ENCODE measurements around the gene PCDHGA1.
"Not testable (repeated sequence)": the region's sequence is repeated elsewhere in the genome, so short reads cannot be mapped to it uniquely, and the experiment has no call there.

PCDHGA1 gene

GRCh38 chr5:141399555-141400258 lies 69.4 kb downstream of the PCDHGA1 start:
- 96 to 97% methylated on average over 57 to 61 of the region's 61 CpGs for WGBS, 2 experiments (ENCODE audit: insufficient coverage in 2 of 2)
- no peak overlapping the region for H3K4me3 ChIP-seq (ENCODE audit: extremely low read depth, insufficient read depth, low read length, poor library complexity, severe bottlenecking)
- H3K4me1 ChIP-seq (ENCODE audit: control insufficient read depth, insufficient read depth, low read length, poor library complexity, severe bottlenecking): no peaks in the 10 kb centered on the region
- H3K27ac ChIP-seq (ENCODE audit: low read depth, low read length, severe bottlenecking): no peak overlapping the region
- H3K9me3 ChIP-seq (ENCODE audit: control insufficient read depth, low read length): peaks cover 40% of the 10 kb centered on the region
- peaks cover 5% of the 10 kb centered on the region for H3K36me3 ChIP-seq (ENCODE audit: control insufficient read depth, insufficient read depth, low read length)

GRCh38 chr5:141402553-141403243 lies 72.4 kb downstream of the PCDHGA1 start, which contains the start of gene PCDHGA9:
PCDHGA9 (plus strand) TSS chr5:141402778; CDS start chr5:141402953, 175 bp downstream.
- H3K4me3 ChIP-seq (ENCODE audit: extremely low read depth, insufficient read depth, low read length, poor library complexity, severe bottlenecking): no peak within 1 kb of the TSS
- H3K4me1 ChIP-seq (ENCODE audit: control insufficient read depth, insufficient read depth, low read length, poor library complexity, severe bottlenecking): no peaks in the 10 kb centered on the region
- peaks cover 28% of the 10 kb centered on the region for H3K9me3 ChIP-seq (ENCODE audit: control insufficient read depth, low read length)
- WGBS, 2 experiments (ENCODE audit: insufficient coverage in 2 of 2): 93 to 97% methylated on average over 26 to 27 of the region's 27 CpGs
- H3K27ac ChIP-seq (ENCODE audit: low read depth, low read length, severe bottlenecking): no peak within 1 kb of the TSS
- peaks cover 5% of the 10 kb centered on the region for H3K36me3 ChIP-seq (ENCODE audit: control insufficient read depth, insufficient read depth, low read length)

GRCh38 chr5:141403387-141403786 lies 73.1 kb downstream of the PCDHGA1 start:
- Histone ChIP-seq H3K4me3 (ENCODE audit: extremely low read depth, insufficient read depth, low read length, poor library complexity, severe bottlenecking) (no peak overlapping the region), H3K27ac (ENCODE audit: low read depth, low read length, severe bottlenecking) (no peak overlapping the region), H3K4me1 (ENCODE audit: control insufficient read depth, insufficient read depth, low read length, poor library complexity, severe bottlenecking) (no peaks in the 10 kb centered on the region), H3K9me3 (ENCODE audit: control insufficient read depth, low read length) (peaks cover 28% of the 10 kb centered on the region), H3K36me3 (ENCODE audit: control insufficient read depth, insufficient read depth, low read length) (peaks cover 5% of the 10 kb centered on the region)
- WGBS, 2 experiments (ENCODE audit: insufficient coverage in 2 of 2): 98% methylated on average over 18 to 20 of the region's 22 CpGs

- Histone ChIP-seq H3K9me3 (ENCODE audit: control insufficient read depth, low read length) (peaks cover 25% of the 10 kb centered on the region), H3K27ac (ENCODE audit: low read depth, low read length, severe bottlenecking) (peak within 1 kb of the TSS; percentile 72), H3K36me3 (ENCODE audit: control insufficient read depth, insufficient read depth, low read length) (peaks cover 13% of the 10 kb centered on the region), H3K4me3 (ENCODE audit: extremely low read depth, insufficient read depth, low read length, poor library complexity, severe bottlenecking) (peak within 1 kb of the TSS; percentile 47)
- not testable (repeated sequence) for H3K4me1 ChIP-seq (ENCODE audit: control insufficient read depth, insufficient read depth, low read length, poor library complexity, severe bottlenecking)
- 27 to 37% methylated on average over 32 to 34 of the region's 51 CpGs for WGBS, 2 experiments (ENCODE audit: insufficient coverage in 2 of 2)
Measured at GRCh38 chr5:141407790-141408505, 77.6 kb downstream of the PCDHGA1 start, which contains the start of gene PCDHGB6. PCDHGB6 (plus strand) TSS chr5:141408021; CDS start chr5:141408203, 182 bp downstream.

- Histone ChIP-seq H3K4me3 (ENCODE audit: extremely low read depth, insufficient read depth, low read length, poor library complexity, severe bottlenecking) (no peak overlapping the region), H3K9me3 (ENCODE audit: control insufficient read depth, low read length) (peaks cover 37% of the 10 kb centered on the region), H3K27ac (ENCODE audit: low read depth, low read length, severe bottlenecking) (no peak overlapping the region), H3K4me1 (ENCODE audit: control insufficient read depth, insufficient read depth, low read length, poor library complexity, severe bottlenecking) (no peaks in the 10 kb centered on the region), H3K36me3 (ENCODE audit: control insufficient read depth, insufficient read depth, low read length) (peaks cover 31% of the 10 kb centered on the region)
- WGBS, 2 experiments (ENCODE audit: insufficient coverage in 2 of 2): 96 to 98% methylated on average over 61 to 64 of the region's 64 CpGs
Measured at GRCh38 chr5:141409598-141410306, 79.4 kb downstream of the PCDHGA1 start.

GRCh38 chr5:141411575-141411974 lies 81.3 kb downstream of the PCDHGA1 start:
- Histone ChIP-seq H3K27ac (ENCODE audit: low read depth, low read length, severe bottlenecking) (no peak overlapping the region), H3K9me3 (ENCODE audit: control insufficient read depth, low read length) (peaks cover 41% of the 10 kb centered on the region), H3K36me3 (ENCODE audit: control insufficient read depth, insufficient read depth, low read length) (peaks cover 36% of the 10 kb centered on the region), H3K4me1 (ENCODE audit: control insufficient read depth, insufficient read depth, low read length, poor library complexity, severe bottlenecking) (no peaks in the 10 kb centered on the region), H3K4me3 (ENCODE audit: extremely low read depth, insufficient read depth, low read length, poor library complexity, severe bottlenecking) (peak overlapping the region; percentile 20)
- 93 to 95% methylated on average over 2 of the region's 3 CpGs for WGBS, 2 experiments (ENCODE audit: insufficient coverage in 2 of 2)

GRCh38 chr5:141412854-141413539 lies 82.7 kb downstream of the PCDHGA1 start, which contains the start of gene PCDHGA10:
PCDHGA10 (plus strand) TSS chr5:141412987; CDS start chr5:141413176, 189 bp downstream.
- Histone ChIP-seq H3K27ac (ENCODE audit: low read depth, low read length, severe bottlenecking) (peak within 1 kb of the TSS; percentile 67), H3K4me3 (ENCODE audit: extremely low read depth, insufficient read depth, low read length, poor library complexity, severe bottlenecking) (peak within 1 kb of the TSS; percentile 47), H3K9me3 (ENCODE audit: control insufficient read depth, low read length) (peaks cover 48% of the 10 kb centered on the region), H3K4me1 (ENCODE audit: control insufficient read depth, insufficient read depth, low read length, poor library complexity, severe bottlenecking) (no peaks in the 10 kb centered on the region), H3K36me3 (ENCODE audit: control insufficient read depth, insufficient read depth, low read length) (peaks cover 43% of the 10 kb centered on the region)
- 30 to 50% methylated on average over 14 to 25 of the region's 31 CpGs for WGBS, 2 experiments (ENCODE audit: insufficient coverage in 2 of 2)

- peaks cover 53% of the 10 kb centered on the region for H3K9me3 ChIP-seq (ENCODE audit: control insufficient read depth, low read length)
- H3K27ac ChIP-seq (ENCODE audit: low read depth, low read length, severe bottlenecking): no peak overlapping the region
- whole genome bisulfite sequencing, 2 experiments (ENCODE audit: insufficient coverage in 2 of 2): 81 to 85% methylated on average over 21 to 22 of the region's 25 CpGs
- H3K4me1 ChIP-seq (ENCODE audit: control insufficient read depth, insufficient read depth, low read length, poor library complexity, severe bottlenecking): no peaks in the 10 kb centered on the region
- H3K4me3 ChIP-seq (ENCODE audit: extremely low read depth, insufficient read depth, low read length, poor library complexity, severe bottlenecking): peak overlapping the region; percentile 47
- peaks cover 47% of the 10 kb centered on the region for H3K36me3 ChIP-seq (ENCODE audit: control insufficient read depth, insufficient read depth, low read length)
Measured at GRCh38 chr5:141413540-141414069, 83.3 kb downstream of the PCDHGA1 start.

- not testable (repeated sequence) for H3K27ac ChIP-seq (ENCODE audit: low read depth, low read length, severe bottlenecking); H3K4me1 ChIP-seq (ENCODE audit: control insufficient read depth, insufficient read depth, low read length, poor library complexity, severe bottlenecking); H3K4me3 ChIP-seq (ENCODE audit: extremely low read depth, insufficient read depth, low read length, poor library complexity, severe bottlenecking)
- WGBS, 2 experiments (ENCODE audit: insufficient coverage in 2 of 2): 94 to 97% methylated on average over 34 to 42 of the region's 46 CpGs
- Histone ChIP-seq H3K9me3 (ENCODE audit: control insufficient read depth, low read length) (peaks cover 53% of the 10 kb centered on the region), H3K36me3 (ENCODE audit: control insufficient read depth, insufficient read depth, low read length) (peaks cover 55% of the 10 kb centered on the region)
Measured at GRCh38 chr5:141414548-141415274, 84.4 kb downstream of the PCDHGA1 start.
